Lower leg skin (tissue), 3 donors: Measurements from ENCODE around the gene SLIT3.

Experiments
- POLR2A ChIP-seq, 2 donors: fragments of 450-650 bp; IDR thresholded peaks; one replicate each; pipeline ENCODE4 v1.6.1; 2016 to 2017; ENCODE audit warnings: antibody characterized with exemption in 2 of 2, mild to moderate bottlenecking in 1 of 2, moderate library complexity in 1 of 2
- TF ChIP-seq, protein P1 (sequence below), 3 donors: fragments of 450-650 bp; IDR thresholded peaks; one replicate each; pipeline ENCODE4 v1.5.1; 2016; ENCODE audit warnings: antibody characterized with exemption in 3 of 3, mild to moderate bottlenecking in 3 of 3, moderate library complexity in 2 of 3

DNA sequence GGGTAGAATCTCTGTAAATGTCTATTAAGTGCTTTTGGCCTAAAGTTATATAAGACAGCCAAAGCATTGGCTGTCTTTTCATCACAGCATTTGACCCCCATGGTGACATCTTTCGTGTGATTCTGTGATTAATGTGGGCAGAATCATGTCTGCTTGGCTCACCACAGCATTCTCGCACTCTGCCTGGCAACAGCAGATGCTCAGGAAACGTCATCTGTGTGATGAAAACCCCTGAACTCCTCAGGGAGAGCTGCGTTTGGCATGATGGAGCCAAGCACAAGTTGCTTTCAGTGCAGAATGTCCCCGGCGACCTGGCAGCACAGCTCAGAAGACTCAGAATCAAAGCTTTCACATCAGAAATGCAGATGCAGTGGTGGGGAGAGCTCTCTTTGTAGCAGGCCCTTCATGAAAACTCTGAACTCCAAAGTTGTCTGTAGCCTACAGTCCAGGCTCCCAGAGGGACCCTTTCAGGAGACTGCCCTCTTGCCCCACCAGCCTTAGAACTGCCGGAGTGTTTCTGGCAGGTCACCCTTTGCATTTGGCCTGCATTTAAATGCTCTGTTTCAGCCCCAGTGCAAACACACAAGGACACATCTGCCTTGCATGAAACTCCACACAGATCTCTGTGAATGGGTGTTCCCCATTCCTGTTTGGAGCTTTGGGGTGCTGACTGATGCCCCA is 566.2 kb downstream of the SLIT3 start:
- TF ChIP-seq, protein P1, sequence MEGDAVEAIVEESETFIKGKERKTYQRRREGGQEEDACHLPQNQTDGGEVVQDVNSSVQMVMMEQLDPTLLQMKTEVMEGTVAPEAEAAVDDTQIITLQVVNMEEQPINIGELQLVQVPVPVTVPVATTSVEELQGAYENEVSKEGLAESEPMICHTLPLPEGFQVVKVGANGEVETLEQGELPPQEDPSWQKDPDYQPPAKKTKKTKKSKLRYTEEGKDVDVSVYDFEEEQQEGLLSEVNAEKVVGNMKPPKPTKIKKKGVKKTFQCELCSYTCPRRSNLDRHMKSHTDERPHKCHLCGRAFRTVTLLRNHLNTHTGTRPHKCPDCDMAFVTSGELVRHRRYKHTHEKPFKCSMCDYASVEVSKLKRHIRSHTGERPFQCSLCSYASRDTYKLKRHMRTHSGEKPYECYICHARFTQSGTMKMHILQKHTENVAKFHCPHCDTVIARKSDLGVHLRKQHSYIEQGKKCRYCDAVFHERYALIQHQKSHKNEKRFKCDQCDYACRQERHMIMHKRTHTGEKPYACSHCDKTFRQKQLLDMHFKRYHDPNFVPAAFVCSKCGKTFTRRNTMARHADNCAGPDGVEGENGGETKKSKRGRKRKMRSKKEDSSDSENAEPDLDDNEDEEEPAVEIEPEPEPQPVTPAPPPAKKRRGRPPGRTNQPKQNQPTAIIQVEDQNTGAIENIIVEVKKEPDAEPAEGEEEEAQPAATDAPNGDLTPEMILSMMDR (IDR thresholded peaks at IDR 0.05), result no peak
- no peak for TF ChIP-seq POLR2A (IDR thresholded peaks at IDR 0.05)
